HepG2 (cell line): ENCODE results near the gene PTPN13. TPM values are rescaled to one million over a fixed set of nuclear protein-coding genes. Genes with fewer than 3 reads are reported as not detected.

ENCODE experiments used
- FLYWCH1 ChIP-seq: sonication (generic); formaldehyde crosslinking; IDR thresholded peaks from 2 replicates; pipeline ENCODE4 v1.8.1; 2023; ENCODE audit warnings: mild to moderate bottlenecking, missing genetic modification reagents
- HNRNPUL1 ChIP-seq: fragments of 200-400 bp; formaldehyde crosslinking; IDR thresholded peaks from 2 replicates; pipeline ENCODE4 v1.6.1; 2017; ENCODE audit warnings: low read depth, mild to moderate bottlenecking, low read length, moderate library complexity
- JUNB ChIP-seq: sonication (generic); formaldehyde crosslinking; IDR thresholded peaks from 2 replicates; pipeline ENCODE4 v1.8.0; 2022; ENCODE audit warnings: missing genetic modification reagents, mild to moderate bottlenecking, borderline replicate concordance
- JUND ChIP-seq: sonication (generic); formaldehyde crosslinking; IDR thresholded peaks from 2 replicates; pipeline ENCODE4 v1.8.0; 2022; ENCODE audit warnings: mild to moderate bottlenecking, missing genetic modification reagents
- KAT8 ChIP-seq: IDR thresholded peaks from 2 replicates; pipeline ENCODE4 v1.6.1; 2016; ENCODE audit warnings: missing genetic modification reagents, missing compliant biosample characterization
- MTA1 ChIP-seq: sonication (generic); formaldehyde crosslinking; IDR thresholded peaks from 2 replicates; pipeline ENCODE4 v1.4.0; 2020; ENCODE audit warnings: missing genetic modification reagents, mild to moderate bottlenecking, borderline replicate concordance
- RORA ChIP-seq: sonication (generic); formaldehyde crosslinking; IDR thresholded peaks from 2 replicates; pipeline ENCODE4 v1.5.0; 2020; ENCODE audit warnings: mild to moderate bottlenecking, missing genetic modification reagents, moderate library complexity
- TCF12 ChIP-seq, 2 experiments: fragments of 450-650 bp in 1 of 2; sonication (generic) in 1 of 2; formaldehyde crosslinking in 1 of 2; IDR thresholded peaks; 2 replicates each; pipeline versions ENCODE4 v1.6.1 to v1.8.0; 2017 to 2022; ENCODE audit warnings: antibody characterized with exemption in 1 of 2, mild to moderate bottlenecking in 1 of 2, missing genetic modification reagents in 1 of 2, moderate library complexity in 1 of 2
- ZC3H4 ChIP-seq: sonication (generic); formaldehyde crosslinking; IDR thresholded peaks from 2 replicates; pipeline ENCODE4 v1.4.0; 2020; ENCODE audit warnings: missing genetic modification reagents, borderline replicate concordance
- ZFY ChIP-seq: sonication (generic); formaldehyde crosslinking; IDR thresholded peaks from 2 replicates; pipeline ENCODE4 v1.4.0; 2020; ENCODE audit warnings: missing genetic modification reagents
- ZNF180 ChIP-seq: sonication (generic); formaldehyde crosslinking; IDR thresholded peaks from 2 replicates; pipeline ENCODE4 v1.4.0; 2020; ENCODE audit warnings: low read depth, missing genetic modification reagents, borderline replicate concordance
- ZSCAN31 ChIP-seq: sonication (generic); formaldehyde crosslinking; IDR thresholded peaks from 2 replicates; pipeline ENCODE4 v1.5.0; 2020; ENCODE audit warnings: low read depth, mild to moderate bottlenecking, missing genetic modification reagents
- polyA plus RNA-seq, 8 experiments: library from polyadenylated mRNA; depleted of rRNA in 3 of 8; stranded (reverse) in 7 of 8; unstranded in 1 of 8; fragments of >200 nt; fragmentation: Illumina TruSeq in 4 of 8; extraction: Trizol in 4 of 8; gene quantifications; 2 replicates each; pipeline versions ENCODE4 v1.2.1 to v1.2.3, GENCODE V29; 2011 to 2016; ENCODE audit warnings: low read depth in 4 of 8, missing spikeins in 1 of 8, mixed read lengths in 1 of 8; ENCODE audit not compliant: insufficient read depth in 1 of 8
- total RNA-seq, 5 experiments: library from RNA; depleted of rRNA; stranded (reverse); fragments of >200 nt; fragmentation: Illumina TruSeq; extraction: Trizol; gene quantifications; 2 replicates each; pipeline ENCODE4 v1.2.3, GENCODE V29; 2016; ENCODE audit warnings: low read depth in 1 of 5
- TF ChIP-seq, protein P1 (sequence below): sonication (generic); formaldehyde crosslinking; IDR thresholded peaks from 2 replicates; pipeline ENCODE4 v1.4.0; 2020; ENCODE audit warnings: missing genetic modification reagents
- TF ChIP-seq, protein P2 (sequence below): sonication (generic); formaldehyde crosslinking; IDR thresholded peaks from 2 replicates; pipeline ENCODE4 v1.4.0; 2020; ENCODE audit warnings: mild to moderate bottlenecking, missing genetic modification reagents
- TF ChIP-seq, protein P3 (sequence below): sonication (generic); formaldehyde crosslinking; IDR thresholded peaks from 2 replicates; pipeline ENCODE4 v1.5.0; 2020; ENCODE audit warnings: mild to moderate bottlenecking, missing genetic modification reagents
- TF ChIP-seq, protein P4 (sequence below): sonication (generic); formaldehyde crosslinking; IDR thresholded peaks from 2 replicates; pipeline ENCODE4 v1.8.0; 2022; ENCODE audit warnings: missing genetic modification reagents, mild to moderate bottlenecking, moderate library complexity, borderline replicate concordance
- TF ChIP-seq, protein P5 (sequence below): IDR thresholded peaks from 2 replicates; pipeline ENCODE4 v1.6.1; 2016
- TF ChIP-seq, protein P6 (sequence below): sonication (generic); formaldehyde crosslinking; IDR thresholded peaks from 2 replicates; pipeline ENCODE4 v1.4.0; 2020; ENCODE audit warnings: missing genetic modification reagents; ENCODE audit errors: not compliant biosample characterization
- TF ChIP-seq, protein P7 (sequence below): IDR thresholded peaks from 2 replicates; pipeline ENCODE4 v1.6.1; 2016; ENCODE audit warnings: low read depth, control low read depth

Gene PTPN13
- total and polyA plus RNA-seq, 2 of the 13 experiments (the other 11 are each of a cell fraction or from before 2014, with no cell fraction given), result not detected

DNA sequence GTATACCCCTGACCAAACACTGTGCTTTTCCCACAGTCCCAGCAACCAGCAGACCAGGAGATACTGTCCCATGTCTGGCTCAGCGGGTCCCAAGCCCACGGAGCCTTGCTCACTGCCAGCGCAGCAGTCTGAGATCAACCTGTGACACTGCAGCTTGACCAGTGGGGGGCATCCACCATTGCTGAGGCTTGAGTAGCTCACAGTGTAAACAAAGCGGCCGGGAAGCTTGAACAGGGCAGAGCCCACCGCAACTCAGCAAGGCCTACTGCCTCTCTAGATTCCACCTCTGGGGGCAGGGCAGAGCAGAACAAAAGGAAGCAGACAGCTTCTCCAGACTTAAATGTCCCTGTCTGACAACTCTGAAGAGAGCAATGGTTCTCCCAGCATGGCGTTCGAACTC, 197.0 kb downstream of the PTPN13 start (continued):
- TF ChIP-seq, protein P1, sequence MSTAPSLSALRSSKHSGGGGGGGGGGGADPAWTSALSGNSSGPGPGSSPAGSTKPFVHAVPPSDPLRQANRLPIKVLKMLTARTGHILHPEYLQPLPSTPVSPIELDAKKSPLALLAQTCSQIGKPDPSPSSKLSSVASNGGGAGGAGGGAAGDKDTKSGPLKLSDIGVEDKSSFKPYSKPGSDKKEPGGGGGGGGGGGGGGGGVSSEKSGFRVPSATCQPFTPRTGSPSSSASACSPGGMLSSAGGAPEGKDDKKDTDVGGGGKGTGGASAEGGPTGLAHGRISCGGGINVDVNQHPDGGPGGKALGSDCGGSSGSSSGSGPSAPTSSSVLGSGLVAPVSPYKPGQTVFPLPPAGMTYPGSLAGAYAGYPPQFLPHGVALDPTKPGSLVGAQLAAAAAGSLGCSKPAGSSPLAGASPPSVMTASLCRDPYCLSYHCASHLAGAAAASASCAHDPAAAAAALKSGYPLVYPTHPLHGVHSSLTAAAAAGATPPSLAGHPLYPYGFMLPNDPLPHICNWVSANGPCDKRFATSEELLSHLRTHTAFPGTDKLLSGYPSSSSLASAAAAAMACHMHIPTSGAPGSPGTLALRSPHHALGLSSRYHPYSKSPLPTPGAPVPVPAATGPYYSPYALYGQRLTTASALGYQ (CRISPR knock-in tag), result no peak
- TF ChIP-seq, protein P2, sequence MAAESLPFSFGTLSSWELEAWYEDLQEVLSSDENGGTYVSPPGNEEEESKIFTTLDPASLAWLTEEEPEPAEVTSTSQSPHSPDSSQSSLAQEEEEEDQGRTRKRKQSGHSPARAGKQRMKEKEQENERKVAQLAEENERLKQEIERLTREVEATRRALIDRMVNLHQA (CRISPR knock-in tag), result no peak
- TF ChIP-seq FLYWCH1 (CRISPR knock-in tag) (no peak), ZFY (CRISPR knock-in tag) (peak; percentile 75), TCF12 (IDR thresholded peaks at IDR 0.05) (no peak), TCF12 (CRISPR knock-in tag; IDR thresholded peaks at IDR 0.05) (no peak), JUNB (CRISPR knock-in tag) (no peak), MTA1 (0 out of 2 replicates have a peak, but pooled peaks have one; percentile 40), ZC3H4 (CRISPR knock-in tag) (no peak), JUND (CRISPR knock-in tag) (no peak), ZSCAN31 (CRISPR knock-in tag) (no peak), KAT8 (CRISPR knock-in tag) (no peak), ZNF180 (CRISPR knock-in tag) (no peak), RORA (CRISPR knock-in tag) (no peak), HNRNPUL1 (no peak)
- TF ChIP-seq, protein P3, sequence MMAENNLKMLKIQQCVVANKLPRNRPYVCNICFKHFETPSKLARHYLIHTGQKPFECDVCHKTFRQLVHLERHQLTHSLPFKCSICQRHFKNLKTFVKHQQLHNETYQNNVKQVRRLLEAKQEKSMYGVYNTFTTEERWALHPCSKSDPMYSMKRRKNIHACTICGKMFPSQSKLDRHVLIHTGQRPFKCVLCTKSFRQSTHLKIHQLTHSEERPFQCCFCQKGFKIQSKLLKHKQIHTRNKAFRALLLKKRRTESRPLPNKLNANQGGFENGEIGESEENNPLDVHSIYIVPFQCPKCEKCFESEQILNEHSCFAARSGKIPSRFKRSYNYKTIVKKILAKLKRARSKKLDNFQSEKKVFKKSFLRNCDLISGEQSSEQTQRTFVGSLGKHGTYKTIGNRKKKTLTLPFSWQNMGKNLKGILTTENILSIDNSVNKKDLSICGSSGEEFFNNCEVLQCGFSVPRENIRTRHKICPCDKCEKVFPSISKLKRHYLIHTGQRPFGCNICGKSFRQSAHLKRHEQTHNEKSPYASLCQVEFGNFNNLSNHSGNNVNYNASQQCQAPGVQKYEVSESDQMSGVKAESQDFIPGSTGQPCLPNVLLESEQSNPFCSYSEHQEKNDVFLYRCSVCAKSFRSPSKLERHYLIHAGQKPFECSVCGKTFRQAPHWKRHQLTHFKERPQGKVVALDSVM (CRISPR knock-in tag), result no peak
- TF ChIP-seq, protein P4, sequence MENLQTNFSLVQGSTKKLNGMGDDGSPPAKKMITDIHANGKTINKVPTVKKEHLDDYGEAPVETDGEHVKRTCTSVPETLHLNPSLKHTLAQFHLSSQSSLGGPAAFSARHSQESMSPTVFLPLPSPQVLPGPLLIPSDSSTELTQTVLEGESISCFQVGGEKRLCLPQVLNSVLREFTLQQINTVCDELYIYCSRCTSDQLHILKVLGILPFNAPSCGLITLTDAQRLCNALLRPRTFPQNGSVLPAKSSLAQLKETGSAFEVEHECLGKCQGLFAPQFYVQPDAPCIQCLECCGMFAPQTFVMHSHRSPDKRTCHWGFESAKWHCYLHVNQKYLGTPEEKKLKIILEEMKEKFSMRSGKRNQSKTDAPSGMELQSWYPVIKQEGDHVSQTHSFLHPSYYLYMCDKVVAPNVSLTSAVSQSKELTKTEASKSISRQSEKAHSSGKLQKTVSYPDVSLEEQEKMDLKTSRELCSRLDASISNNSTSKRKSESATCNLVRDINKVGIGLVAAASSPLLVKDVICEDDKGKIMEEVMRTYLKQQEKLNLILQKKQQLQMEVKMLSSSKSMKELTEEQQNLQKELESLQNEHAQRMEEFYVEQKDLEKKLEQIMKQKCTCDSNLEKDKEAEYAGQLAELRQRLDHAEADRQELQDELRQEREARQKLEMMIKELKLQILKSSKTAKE (CRISPR knock-in tag), result no peak
- TF ChIP-seq, protein P5, sequence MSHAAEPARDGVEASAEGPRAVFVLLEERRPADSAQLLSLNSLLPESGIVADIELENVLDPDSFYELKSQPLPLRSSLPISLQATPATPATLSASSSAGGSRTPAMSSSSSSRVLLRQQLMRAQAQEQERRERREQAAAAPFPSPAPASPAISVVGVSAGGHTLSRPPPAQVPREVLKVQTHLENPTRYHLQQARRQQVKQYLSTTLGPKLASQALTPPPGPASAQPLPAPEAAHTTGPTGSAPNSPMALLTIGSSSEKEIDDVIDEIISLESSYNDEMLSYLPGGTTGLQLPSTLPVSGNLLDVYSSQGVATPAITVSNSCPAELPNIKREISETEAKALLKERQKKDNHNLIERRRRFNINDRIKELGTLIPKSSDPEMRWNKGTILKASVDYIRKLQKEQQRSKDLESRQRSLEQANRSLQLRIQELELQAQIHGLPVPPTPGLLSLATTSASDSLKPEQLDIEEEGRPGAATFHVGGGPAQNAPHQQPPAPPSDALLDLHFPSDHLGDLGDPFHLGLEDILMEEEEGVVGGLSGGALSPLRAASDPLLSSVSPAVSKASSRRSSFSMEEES (CRISPR knock-in tag), result no peak
- TF ChIP-seq, protein P6, sequence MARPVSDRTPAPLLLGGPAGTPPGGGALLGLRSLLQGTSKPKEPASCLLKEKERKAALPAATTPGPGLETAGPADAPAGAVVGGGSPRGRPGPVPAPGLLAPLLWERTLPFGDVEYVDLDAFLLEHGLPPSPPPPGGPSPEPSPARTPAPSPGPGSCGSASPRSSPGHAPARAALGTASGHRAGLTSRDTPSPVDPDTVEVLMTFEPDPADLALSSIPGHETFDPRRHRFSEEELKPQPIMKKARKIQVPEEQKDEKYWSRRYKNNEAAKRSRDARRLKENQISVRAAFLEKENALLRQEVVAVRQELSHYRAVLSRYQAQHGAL (CRISPR knock-in tag), result no peak
- TF ChIP-seq, protein P7, sequence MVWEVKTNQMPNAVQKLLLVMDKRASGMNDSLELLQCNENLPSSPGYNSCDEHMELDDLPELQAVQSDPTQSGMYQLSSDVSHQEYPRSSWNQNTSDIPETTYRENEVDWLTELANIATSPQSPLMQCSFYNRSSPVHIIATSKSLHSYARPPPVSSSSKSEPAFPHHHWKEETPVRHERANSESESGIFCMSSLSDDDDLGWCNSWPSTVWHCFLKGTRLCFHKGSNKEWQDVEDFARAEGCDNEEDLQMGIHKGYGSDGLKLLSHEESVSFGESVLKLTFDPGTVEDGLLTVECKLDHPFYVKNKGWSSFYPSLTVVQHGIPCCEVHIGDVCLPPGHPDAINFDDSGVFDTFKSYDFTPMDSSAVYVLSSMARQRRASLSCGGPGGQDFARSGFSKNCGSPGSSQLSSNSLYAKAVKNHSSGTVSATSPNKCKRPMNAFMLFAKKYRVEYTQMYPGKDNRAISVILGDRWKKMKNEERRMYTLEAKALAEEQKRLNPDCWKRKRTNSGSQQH (CRISPR knock-in tag), result no peak
